ENCODE measurements around the gene PPP3CA.

Gene PPP3CA

DNA sequence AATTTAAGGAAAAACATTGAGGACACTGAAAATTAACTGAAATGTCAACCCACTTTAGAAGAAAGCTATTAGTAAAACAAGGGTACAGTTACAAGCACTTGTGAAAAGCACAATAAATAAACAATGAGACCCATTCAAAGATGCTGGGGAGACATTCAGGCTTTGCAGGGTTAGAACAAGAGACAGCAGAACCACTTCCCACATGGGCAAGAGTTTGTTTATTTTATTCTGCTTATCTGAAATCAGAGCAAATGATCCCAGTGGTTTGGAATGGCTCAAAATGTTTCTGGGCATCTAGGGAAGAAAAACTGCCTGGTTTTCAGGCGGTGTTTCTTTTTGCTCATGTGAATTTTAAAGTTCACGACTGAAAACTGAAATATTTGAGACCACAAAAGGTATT is 42.4 kb downstream of the PPP3CA start:
- no CpG with 5 or more reads among the region's 2 CpGs for WGBS (ENCODE audit: extremely low coverage, insufficient coverage, insufficient read length)
- Histone ChIP-seq H3K14ac (ENCODE audit: low read length) (no peak overlapping the region), H3K4me3 (ENCODE audit: low read depth, low read length) (no peak overlapping the region)

DNA sequence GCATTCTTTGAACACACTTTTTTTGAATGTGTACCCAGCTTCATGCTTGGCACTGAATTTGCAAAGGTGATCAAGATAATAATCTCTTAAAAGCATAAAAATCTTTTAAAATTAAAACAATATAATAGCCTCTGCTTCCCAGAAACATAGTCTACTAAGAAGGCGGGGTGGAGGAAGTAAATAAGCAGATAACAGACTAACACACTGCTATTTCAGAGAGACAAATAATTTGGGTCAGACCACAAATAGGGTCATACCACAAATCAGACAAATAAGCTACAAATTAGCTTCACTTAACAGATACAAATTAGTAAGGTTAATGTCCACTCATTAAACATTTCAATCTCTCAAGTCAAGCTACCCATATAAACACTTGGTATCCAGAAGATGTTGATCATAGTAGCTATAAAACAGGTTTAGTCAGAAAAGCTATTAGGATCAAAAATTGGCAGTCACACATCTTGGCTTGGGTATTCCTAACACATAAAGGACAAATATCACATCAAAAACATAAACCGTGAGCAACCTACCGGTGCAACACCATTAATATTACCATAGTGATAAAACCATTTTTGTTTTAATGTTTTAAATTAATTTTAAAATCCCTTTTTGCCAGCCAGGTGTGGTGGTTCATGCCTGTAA is 47.3 kb downstream of the PPP3CA start:
- H4K12ac ChIP-seq (ENCODE audit: low read depth, low read length): no peak overlapping the region
- H3K4ac ChIP-seq (ENCODE audit: low read depth, low read length): no peak overlapping the region
- no peak overlapping the region for H3K14ac ChIP-seq (ENCODE audit: low read length)
- no peak overlapping the region for H3K9ac ChIP-seq (ENCODE audit: low read length)
- H4K8ac ChIP-seq (ENCODE audit: low read depth, low read length): no peak overlapping the region
- no CpG with 5 or more reads among the region's 3 CpGs for WGBS (ENCODE audit: extremely low coverage, insufficient coverage, insufficient read length)
- no peak for DNase-seq
- no peak overlapping the region for H2BK5ac ChIP-seq (ENCODE audit: low read depth, low read length, poor library complexity)
- H3K27me3 ChIP-seq (ENCODE audit: insufficient read depth, low read length): no peaks in the 10 kb centered on the region
- H3K27ac ChIP-seq (ENCODE audit: low read depth, low read length): no peak overlapping the region
- no peak overlapping the region for H2AFZ ChIP-seq (ENCODE audit: insufficient read depth, low read length, poor library complexity)
- H4K91ac ChIP-seq (ENCODE audit: low read depth, low read length): no peak overlapping the region
- H3K4me3 ChIP-seq (ENCODE audit: low read depth, low read length): no peak overlapping the region
- H3K4me1 ChIP-seq (ENCODE audit: control insufficient read depth in 1 of 2, insufficient read depth in 2 of 2, low read length in 2 of 2): no peaks in the 10 kb centered on the region
- no peaks in the 10 kb centered on the region for H3K79me2 ChIP-seq (ENCODE audit: control insufficient read depth, insufficient read depth, low read length, poor library complexity)
- no peak overlapping the region for H2AK5ac ChIP-seq (ENCODE audit: low read length)
- no peak overlapping the region for H2BK120ac ChIP-seq (ENCODE audit: insufficient read depth, low read length, poor library complexity)
- no peak overlapping the region for H3K23ac ChIP-seq (ENCODE audit: low read length)
- no peaks in the 10 kb centered on the region for H3K79me1 ChIP-seq (ENCODE audit: low read length)
- H3K36me3 ChIP-seq (ENCODE audit: control insufficient read depth in 1 of 2, insufficient read depth in 2 of 2, low read length in 2 of 2): no peaks in the 10 kb centered on the region
- H3K9me3 ChIP-seq (ENCODE audit: insufficient read depth, low read depth, low read length): no peaks in the 10 kb centered on the region
- no peak overlapping the region for H2BK12ac ChIP-seq (ENCODE audit: low read length)
- H3K18ac ChIP-seq (ENCODE audit: low read length): no peak overlapping the region
- no peak overlapping the region for H3K4me2 ChIP-seq (ENCODE audit: low read length)

More for the DNA sequence above, 42.4 kb downstream of the PPP3CA start:
- Histone ChIP-seq H3K79me1 (ENCODE audit: low read length) (no peaks in the 10 kb centered on the region), H4K12ac (ENCODE audit: low read depth, low read length) (no peak overlapping the region), H3K4me2 (ENCODE audit: low read length) (no peak overlapping the region), H3K23ac (ENCODE audit: low read length) (no peak overlapping the region), H2AK5ac (ENCODE audit: low read length) (no peak overlapping the region), H4K8ac (ENCODE audit: low read depth, low read length) (no peak overlapping the region), H3K27ac (ENCODE audit: low read depth, low read length) (no peak overlapping the region), H3K18ac (ENCODE audit: low read length) (no peak overlapping the region), H3K27me3 (ENCODE audit: insufficient read depth, low read length) (no peaks in the 10 kb centered on the region), H2BK5ac (ENCODE audit: low read depth, low read length, poor library complexity) (no peak overlapping the region), H2BK12ac (ENCODE audit: low read length) (no peak overlapping the region), H3K36me3 (ENCODE audit: control insufficient read depth in 1 of 2, insufficient read depth in 2 of 2, low read length in 2 of 2) (no peaks in the 10 kb centered on the region), H2BK120ac (ENCODE audit: insufficient read depth, low read length, poor library complexity) (no peak overlapping the region), H4K91ac (ENCODE audit: low read depth, low read length) (no peak overlapping the region), H3K9ac (ENCODE audit: low read length) (no peak overlapping the region), H2AFZ (ENCODE audit: insufficient read depth, low read length, poor library complexity) (no peak overlapping the region), H3K9me3 (ENCODE audit: insufficient read depth, low read depth, low read length) (no peaks in the 10 kb centered on the region), H3K4me1 (ENCODE audit: control insufficient read depth in 1 of 2, insufficient read depth in 2 of 2, low read length in 2 of 2) (peaks cover 4% of the 10 kb centered on the region in 2 experiments), H3K79me2 (ENCODE audit: control insufficient read depth, insufficient read depth, low read length, poor library complexity) (no peaks in the 10 kb centered on the region), H3K4ac (ENCODE audit: low read depth, low read length) (no peak overlapping the region)
- DNase-seq: no peak

DNA sequence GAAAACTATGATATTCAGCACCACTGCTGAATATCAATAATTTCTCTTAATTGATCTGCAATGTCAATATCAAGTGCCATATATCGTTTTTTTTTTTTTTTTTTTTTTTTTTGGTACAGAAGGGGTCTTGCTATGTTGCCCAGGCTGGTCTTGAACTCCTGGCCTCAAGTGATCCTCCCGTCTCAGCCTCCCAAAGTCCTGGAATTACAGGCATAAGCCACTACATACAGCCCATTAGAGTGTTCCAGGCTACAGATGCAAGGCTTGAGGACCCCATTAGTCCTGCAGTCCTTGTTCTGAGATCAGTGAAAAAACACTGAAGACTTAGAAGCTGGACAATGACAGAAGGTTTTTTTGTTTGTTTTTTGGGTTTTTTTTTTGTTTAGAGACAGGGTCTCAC is 48.3 kb downstream of the PPP3CA start:
- Histone ChIP-seq H3K23ac (ENCODE audit: low read length) (no peak overlapping the region), H3K4me2 (ENCODE audit: low read length) (no peak overlapping the region), H2BK5ac (ENCODE audit: low read depth, low read length, poor library complexity) (no peak overlapping the region), H2AK5ac (ENCODE audit: low read length) (no peak overlapping the region), H3K4ac (ENCODE audit: low read depth, low read length) (no peak overlapping the region), H2BK120ac (ENCODE audit: insufficient read depth, low read length, poor library complexity) (no peak overlapping the region), H4K12ac (ENCODE audit: low read depth, low read length) (no peak overlapping the region), H3K27ac (ENCODE audit: low read depth, low read length) (no peak overlapping the region), H3K4me3 (ENCODE audit: low read depth, low read length) (no peak overlapping the region), H3K18ac (ENCODE audit: low read length) (no peak overlapping the region), H3K4me1 (ENCODE audit: control insufficient read depth in 1 of 2, insufficient read depth in 2 of 2, low read length in 2 of 2) (no peaks in the 10 kb centered on the region), H3K9me3 (ENCODE audit: insufficient read depth, low read depth, low read length) (no peaks in the 10 kb centered on the region), H4K8ac (ENCODE audit: low read depth, low read length) (no peak overlapping the region), H2BK12ac (ENCODE audit: low read length) (no peak overlapping the region), H2AFZ (ENCODE audit: insufficient read depth, low read length, poor library complexity) (no peak overlapping the region), H3K36me3 (ENCODE audit: control insufficient read depth in 1 of 2, insufficient read depth in 2 of 2, low read length in 2 of 2) (no peaks in the 10 kb centered on the region), H3K27me3 (ENCODE audit: insufficient read depth, low read length) (no peaks in the 10 kb centered on the region), H3K14ac (ENCODE audit: low read length) (no peak overlapping the region), H4K91ac (ENCODE audit: low read depth, low read length) (no peak overlapping the region), H3K9ac (ENCODE audit: low read length) (no peak overlapping the region), H3K79me2 (ENCODE audit: control insufficient read depth, insufficient read depth, low read length, poor library complexity) (no peaks in the 10 kb centered on the region), H3K79me1 (ENCODE audit: low read length) (no peaks in the 10 kb centered on the region)
- no CpG with 5 or more reads among the region's 2 CpGs for WGBS (ENCODE audit: extremely low coverage, insufficient coverage, insufficient read length)
- no peak for DNase-seq

DNA sequence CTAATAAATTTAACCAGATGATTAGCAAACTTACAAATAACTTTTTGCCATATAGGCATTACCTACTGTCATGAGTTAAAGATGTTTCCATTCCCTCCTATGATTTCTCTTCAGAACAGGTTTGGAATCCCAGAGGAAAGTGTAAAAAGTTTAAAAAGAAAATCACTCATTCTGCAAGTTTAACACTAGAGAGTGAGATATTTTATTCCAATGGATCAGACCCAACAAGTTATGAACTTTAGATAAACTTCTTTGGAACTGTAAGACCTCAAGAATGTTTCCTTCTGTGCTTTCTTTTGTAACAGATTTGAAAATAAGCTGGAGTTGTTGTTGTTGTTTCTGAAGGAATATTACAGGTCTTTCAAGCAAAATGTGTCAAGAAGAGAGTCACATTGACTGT is 51.6 kb downstream of the PPP3CA start:
- H4K91ac ChIP-seq (ENCODE audit: low read depth, low read length): no peak overlapping the region
- H3K14ac ChIP-seq (ENCODE audit: low read length): no peak overlapping the region
- H3K36me3 ChIP-seq (ENCODE audit: control insufficient read depth in 1 of 2, insufficient read depth in 2 of 2, low read length in 2 of 2): no peaks in the 10 kb centered on the region
- H4K8ac ChIP-seq (ENCODE audit: low read depth, low read length): no peak overlapping the region
- no peaks in the 10 kb centered on the region for H3K79me1 ChIP-seq (ENCODE audit: low read length)
- H3K18ac ChIP-seq (ENCODE audit: low read length): no peak overlapping the region
- no peaks in the 10 kb centered on the region for H3K79me2 ChIP-seq (ENCODE audit: control insufficient read depth, insufficient read depth, low read length, poor library complexity)
- no peak overlapping the region for H3K4me3 ChIP-seq (ENCODE audit: low read depth, low read length)
- no peak overlapping the region for H2AFZ ChIP-seq (ENCODE audit: insufficient read depth, low read length, poor library complexity)
- no peak overlapping the region for H3K4me2 ChIP-seq (ENCODE audit: low read length)
- H3K23ac ChIP-seq (ENCODE audit: low read length): no peak overlapping the region
- no peak overlapping the region for H3K9ac ChIP-seq (ENCODE audit: low read length)
- no peaks in the 10 kb centered on the region for H3K4me1 ChIP-seq (ENCODE audit: control insufficient read depth in 1 of 2, insufficient read depth in 2 of 2, low read length in 2 of 2)
- H3K4ac ChIP-seq (ENCODE audit: low read depth, low read length): no peak overlapping the region
- no peak overlapping the region for H2BK12ac ChIP-seq (ENCODE audit: low read length)
- no peaks in the 10 kb centered on the region for H3K9me3 ChIP-seq (ENCODE audit: insufficient read depth, low read depth, low read length)
- H4K12ac ChIP-seq (ENCODE audit: low read depth, low read length): no peak overlapping the region
- H2BK5ac ChIP-seq (ENCODE audit: low read depth, low read length, poor library complexity): no peak overlapping the region
- no peak overlapping the region for H3K27ac ChIP-seq (ENCODE audit: low read depth, low read length)
- H3K27me3 ChIP-seq (ENCODE audit: insufficient read depth, low read length): no peaks in the 10 kb centered on the region
- no peak for DNase-seq
- no peak overlapping the region for H2BK120ac ChIP-seq (ENCODE audit: insufficient read depth, low read length, poor library complexity)
- H2AK5ac ChIP-seq (ENCODE audit: low read length): no peak overlapping the region
